ENCODE data around the gene DNAJC11. TPM values are rescaled to one million over a fixed set of nuclear protein-coding genes. Genes with fewer than 3 reads are reported as not detected.

The DNAJC11 gene
- total RNA-seq = 10 to 100 TPM; 27.1 to 41.5 (median 34.7) TPM

DNA sequence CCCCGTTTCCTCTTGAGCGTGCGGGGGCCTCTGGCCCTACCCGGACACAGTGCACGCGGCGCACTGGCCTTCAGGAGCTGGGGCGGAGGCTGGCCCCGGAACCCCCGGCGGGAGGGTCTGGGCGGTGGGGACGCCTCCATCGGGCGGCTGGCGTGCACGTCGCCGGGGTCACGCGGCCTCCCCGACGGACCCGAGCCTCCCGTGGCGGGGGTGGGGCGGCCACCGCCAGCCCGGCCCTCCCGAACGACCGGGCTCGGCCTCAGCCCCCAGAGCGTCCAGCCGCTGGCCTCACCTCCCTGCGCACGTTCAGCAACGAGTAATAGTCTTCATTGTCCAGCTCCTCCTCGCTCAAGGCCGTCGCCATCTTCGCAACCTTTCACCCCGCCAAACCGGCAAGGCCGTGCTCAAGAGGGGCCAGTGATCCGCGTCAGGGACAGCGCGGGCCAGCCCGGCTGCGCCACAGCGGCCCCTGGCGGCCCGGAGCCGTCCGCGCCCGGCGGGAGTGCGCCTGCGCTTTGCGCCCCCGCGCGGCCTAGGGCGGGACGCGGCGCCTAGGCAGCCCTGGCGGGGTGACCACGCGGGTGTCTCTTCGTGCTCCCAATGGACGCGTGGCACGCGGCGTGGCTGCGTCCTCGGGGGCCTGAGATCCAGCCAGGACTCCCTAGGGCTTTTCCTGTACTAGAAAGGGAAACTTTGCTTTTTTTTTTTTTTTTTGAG is at the start of gene DNAJC11:
TSS of gene DNAJC11 (minus strand) at position 380 of the 717 bp plus-strand sequence. CDS start at position 364, 16 bp downstream.
- Histone ChIP-seq H3K4me3 (peak within 1 kb of the TSS; percentile 91 to 100 (median 98)), H3K36me3 (peaks cover 0 to 9% (median 0%) of the 10 kb centered on the region in 3 donors), H3K27me3 (peaks cover 0 to 2% (median 0%) of the 10 kb centered on the region in 4 donors), H3K27ac (peak within 1 kb of the TSS; percentile 86 to 97 (median 92)), H3K4me1 (peaks cover 15 to 29% (median 19%) of the 10 kb centered on the region in 3 donors), H3K9me3 (no peaks in the 10 kb centered on the region)
- 1% methylated on average over 33 of the region's 80 CpGs; no CpG with 5 or more reads in 1 of the 2 donors for WGBS, 2 donors
- intact Hi-C loops (cut with DNase I) = no loop called here
- DNase-seq = peak; percentile 18
- peak in 2 of 4 donors; percentile 16 to 42 for TF ChIP-seq POLR2A (IDR thresholded peaks at IDR 0.05)
- TF ChIP-seq, protein P1, sequence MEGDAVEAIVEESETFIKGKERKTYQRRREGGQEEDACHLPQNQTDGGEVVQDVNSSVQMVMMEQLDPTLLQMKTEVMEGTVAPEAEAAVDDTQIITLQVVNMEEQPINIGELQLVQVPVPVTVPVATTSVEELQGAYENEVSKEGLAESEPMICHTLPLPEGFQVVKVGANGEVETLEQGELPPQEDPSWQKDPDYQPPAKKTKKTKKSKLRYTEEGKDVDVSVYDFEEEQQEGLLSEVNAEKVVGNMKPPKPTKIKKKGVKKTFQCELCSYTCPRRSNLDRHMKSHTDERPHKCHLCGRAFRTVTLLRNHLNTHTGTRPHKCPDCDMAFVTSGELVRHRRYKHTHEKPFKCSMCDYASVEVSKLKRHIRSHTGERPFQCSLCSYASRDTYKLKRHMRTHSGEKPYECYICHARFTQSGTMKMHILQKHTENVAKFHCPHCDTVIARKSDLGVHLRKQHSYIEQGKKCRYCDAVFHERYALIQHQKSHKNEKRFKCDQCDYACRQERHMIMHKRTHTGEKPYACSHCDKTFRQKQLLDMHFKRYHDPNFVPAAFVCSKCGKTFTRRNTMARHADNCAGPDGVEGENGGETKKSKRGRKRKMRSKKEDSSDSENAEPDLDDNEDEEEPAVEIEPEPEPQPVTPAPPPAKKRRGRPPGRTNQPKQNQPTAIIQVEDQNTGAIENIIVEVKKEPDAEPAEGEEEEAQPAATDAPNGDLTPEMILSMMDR (IDR thresholded peaks at IDR 0.05) = peak; percentile 58 to 100 (median 100)

DNA sequence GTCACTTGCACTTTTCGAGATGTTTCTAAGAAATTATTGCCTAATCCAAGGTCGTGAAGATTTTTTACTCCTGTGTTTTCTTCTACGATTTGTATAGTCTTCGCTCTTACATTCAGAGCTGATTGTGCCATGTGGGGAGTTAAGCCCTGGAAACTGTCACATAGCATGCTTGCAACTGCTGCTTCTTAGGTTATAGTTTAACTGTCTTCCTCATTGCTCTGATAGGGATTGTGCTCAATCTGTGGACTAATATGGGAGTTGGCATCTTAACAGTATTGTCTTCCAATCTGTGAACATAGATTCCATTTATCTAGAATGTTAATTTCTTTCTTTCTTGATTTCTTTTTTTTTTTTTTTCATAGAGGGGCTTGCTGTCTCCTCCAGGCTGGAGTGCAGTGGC is 48.9 kb upstream of the DNAJC11 start:
- no peak overlapping the region for H3K4me3 ChIP-seq
- 91 to 94% methylated on average over 4 of the region's 4 CpGs for whole genome bisulfite sequencing, 2 donors
- peaks cover 0 to 4% (median 0%) of the 10 kb centered on the region in 4 donors for H3K27me3 ChIP-seq
- H3K36me3 ChIP-seq = no peaks in the 10 kb centered on the region
- intact Hi-C loops (cut with DNase I) = no loop called here
- no peak overlapping the region for H3K27ac ChIP-seq
- no peaks in the 10 kb centered on the region for H3K9me3 ChIP-seq
- H3K4me1 ChIP-seq = peaks cover 0 to 39% (median 4%) of the 10 kb centered on the region in 3 donors
- DNase-seq = no peak
- TF ChIP-seq, protein P1 (IDR thresholded peaks at IDR 0.05) = no peak
- no peak for TF ChIP-seq POLR2A (IDR thresholded peaks at IDR 0.05)

DNA sequence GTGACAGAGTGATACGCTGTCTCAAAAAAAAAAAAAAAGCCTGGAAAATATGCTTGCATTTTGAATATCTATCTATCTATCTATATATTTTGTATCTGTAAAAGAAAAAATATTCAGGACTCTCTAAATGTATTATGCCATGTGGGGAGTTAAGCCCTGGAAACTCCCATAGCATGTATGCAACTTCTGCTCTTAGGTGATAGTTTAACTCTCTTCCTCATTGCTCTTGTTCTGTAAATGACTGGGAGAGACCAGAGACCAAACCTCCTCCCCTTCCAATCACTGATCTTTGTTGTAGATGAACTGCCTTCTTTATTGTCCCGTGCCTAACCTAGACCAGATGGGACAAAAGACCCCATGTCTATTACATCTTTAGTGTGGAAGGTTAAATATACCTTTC is 46.1 kb upstream of the DNAJC11 start:
- TF ChIP-seq, protein P1 (IDR thresholded peaks at IDR 0.05) = no peak
- no peak for TF ChIP-seq POLR2A (IDR thresholded peaks at IDR 0.05)
- 89 to 93% methylated on average over 2 of the region's 2 CpGs for whole genome bisulfite sequencing, 2 donors

GRCh38 chr1:6745073-6745472 is 43.5 kb upstream of the DNAJC11 start:
- intact Hi-C loops (cut with DNase I) = no loop called here
- no peak for DNase-seq
- H3K27me3 ChIP-seq = no peaks in the 10 kb centered on the region
- 55 to 86% methylated on average over 5 of the region's 5 CpGs for WGBS, 2 donors
- H3K27ac ChIP-seq = no peak overlapping the region
- no peaks in the 10 kb centered on the region for H3K9me3 ChIP-seq
- H3K36me3 ChIP-seq = no peaks in the 10 kb centered on the region
- peaks cover 10 to 36% (median 20%) of the 10 kb centered on the region in 3 donors for H3K4me1 ChIP-seq
- TF ChIP-seq POLR2A (IDR thresholded peaks at IDR 0.05) = no peak
- TF ChIP-seq, protein P1 (IDR thresholded peaks at IDR 0.05) = no peak
- H3K4me3 ChIP-seq = no peak overlapping the region

More for the DNA sequence above, 46.1 kb upstream of the DNAJC11 start:
- no peak overlapping the region for H3K4me3 ChIP-seq
- H3K27me3 ChIP-seq = no peaks in the 10 kb centered on the region
- H3K9me3 ChIP-seq = no peaks in the 10 kb centered on the region
- DNase-seq = no peak
- intact Hi-C loops (cut with DNase I) = no loop called here
- no peak overlapping the region for H3K27ac ChIP-seq
- no peaks in the 10 kb centered on the region for H3K36me3 ChIP-seq
- peaks cover 10 to 44% (median 20%) of the 10 kb centered on the region in 3 donors for H3K4me1 ChIP-seq
